ENCODE results near the gene NHLRC4. TPM values are rescaled to one million over a fixed set of nuclear protein-coding genes. Genes with fewer than 3 reads are reported as not detected.
"Not testable (repeated sequence)": the region's sequence is repeated elsewhere in the genome, so short reads cannot be mapped to it uniquely, and the experiment has no call there.

The NHLRC4 gene
- polyA plus RNA-seq, 3 donors: 9.0 to 9.6 (median 9.3) TPM

DNA sequence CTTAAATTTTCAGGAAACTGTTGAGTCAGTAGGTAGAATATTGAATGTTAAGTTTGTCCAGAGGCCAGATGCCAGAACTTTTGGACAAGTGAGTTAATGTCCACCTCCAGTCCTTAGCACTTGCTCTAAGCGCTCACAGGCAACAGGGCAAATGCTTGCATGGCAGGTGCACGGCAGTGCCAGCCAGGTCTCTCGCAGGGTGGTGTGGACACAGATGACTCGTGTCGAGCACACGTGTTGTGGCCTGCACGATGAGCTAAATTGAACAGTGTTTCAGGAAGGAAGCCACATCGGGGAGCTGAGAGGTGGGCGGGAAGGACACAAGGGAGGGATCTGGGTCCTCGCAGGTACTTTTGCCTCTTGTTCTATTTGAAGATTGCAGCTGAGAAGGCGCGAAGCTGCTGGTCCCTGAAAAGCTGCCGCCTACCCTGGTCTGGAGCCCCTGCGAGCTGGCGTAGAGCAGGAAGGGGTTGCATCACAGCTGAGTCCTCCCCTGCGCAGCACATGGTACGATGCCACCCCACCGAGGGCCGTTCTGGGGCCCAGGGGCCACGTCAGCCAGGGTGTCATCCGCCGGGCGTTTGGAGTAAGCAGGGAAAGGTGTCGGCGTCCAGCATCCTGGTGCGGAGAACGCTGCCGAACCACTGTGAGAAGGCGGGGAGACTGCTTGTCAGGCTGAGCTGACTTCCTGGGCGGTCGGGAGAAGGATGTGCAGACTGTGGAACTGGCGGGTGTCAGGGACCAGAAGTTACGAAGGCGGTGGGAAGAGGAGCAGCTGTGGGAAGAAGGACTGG lies 29.3 kb downstream of the NHLRC4 start:
- DNase-seq: no peak

DNA sequence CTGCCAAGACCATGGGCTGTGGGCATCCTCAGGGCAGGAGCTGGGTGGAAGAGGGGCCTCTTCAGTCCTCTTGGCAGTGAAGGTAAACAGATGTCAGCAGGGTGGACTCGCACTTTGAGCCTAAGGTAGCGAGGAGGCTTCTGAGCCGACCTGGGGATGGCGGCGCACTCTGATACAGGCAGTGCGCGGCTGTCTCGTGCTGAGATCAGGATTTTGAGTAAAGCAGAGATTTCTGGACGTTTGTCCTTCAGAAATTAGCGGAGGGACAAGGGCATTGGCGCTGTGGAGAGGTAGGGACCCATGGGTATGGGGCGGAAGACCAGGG lies 29.9 kb downstream of the NHLRC4 start:
- no peak for DNase-seq

DNA sequence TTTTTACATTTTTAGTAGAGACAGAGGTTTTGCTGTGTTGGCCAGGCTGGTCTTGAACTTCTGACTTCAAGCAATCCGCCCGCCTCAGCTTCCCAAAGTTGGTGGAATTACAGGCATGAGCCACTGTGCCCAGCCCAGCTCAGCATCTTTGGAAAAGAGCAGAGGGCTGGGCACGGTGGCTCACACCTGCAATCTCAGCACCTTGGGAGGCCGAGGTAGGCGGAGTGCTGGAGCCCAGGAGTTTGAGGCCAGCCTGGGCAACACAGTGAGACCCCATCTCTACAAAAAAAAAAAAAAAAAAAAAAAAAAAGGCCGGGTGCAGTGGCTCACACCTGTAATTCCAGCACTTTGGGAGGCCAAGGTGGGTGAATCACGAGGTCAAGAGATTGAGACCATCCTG lies 30.9 kb downstream of the NHLRC4 start:
- DNase-seq: not testable (repeated sequence)

DNA sequence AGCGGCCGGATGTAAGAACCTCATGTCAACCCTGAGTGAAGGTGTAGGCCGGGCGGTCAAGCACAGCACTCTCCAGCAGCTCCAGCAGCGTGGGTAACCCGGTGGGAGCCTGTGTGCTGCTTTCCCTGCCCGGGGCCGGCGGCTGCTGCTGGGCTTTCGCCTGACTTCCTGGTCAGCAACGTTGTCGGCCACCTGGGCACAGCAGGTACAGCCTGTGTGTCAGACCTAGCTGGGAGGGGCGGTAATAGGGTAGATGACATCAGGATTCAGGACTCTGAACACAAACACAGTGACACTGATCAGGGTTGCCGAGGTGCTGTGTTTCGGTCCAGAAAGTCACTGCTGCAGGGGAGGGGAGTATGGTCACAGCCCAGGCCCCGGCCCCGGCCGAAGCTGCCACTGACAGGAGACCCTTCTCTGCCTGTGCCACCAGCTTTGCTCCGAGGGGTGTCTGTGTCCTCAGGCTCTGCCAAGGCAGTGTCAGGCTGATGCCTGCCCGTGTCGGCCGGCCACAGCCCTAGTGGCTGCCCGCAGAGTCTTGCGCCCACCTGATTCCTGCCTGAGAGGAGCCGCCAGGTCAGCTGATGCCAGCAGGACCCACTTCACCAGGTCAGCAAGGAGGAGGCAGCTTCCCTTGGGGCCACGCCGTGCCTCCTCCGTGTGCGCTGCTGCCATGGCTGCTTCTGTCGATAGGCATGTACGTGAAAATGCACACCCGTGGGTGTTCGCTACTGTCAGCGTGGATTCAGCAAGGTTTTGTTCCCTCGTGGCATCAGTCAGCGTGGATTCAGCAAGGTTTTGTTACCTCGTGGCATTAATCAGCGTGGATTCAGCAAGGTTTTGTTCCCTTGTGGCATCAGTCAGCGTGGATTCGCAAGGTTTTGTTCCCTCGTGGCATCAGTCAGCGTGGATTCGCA lies 32.3 kb downstream of the NHLRC4 start:
- DNase-seq: no peak

DNA sequence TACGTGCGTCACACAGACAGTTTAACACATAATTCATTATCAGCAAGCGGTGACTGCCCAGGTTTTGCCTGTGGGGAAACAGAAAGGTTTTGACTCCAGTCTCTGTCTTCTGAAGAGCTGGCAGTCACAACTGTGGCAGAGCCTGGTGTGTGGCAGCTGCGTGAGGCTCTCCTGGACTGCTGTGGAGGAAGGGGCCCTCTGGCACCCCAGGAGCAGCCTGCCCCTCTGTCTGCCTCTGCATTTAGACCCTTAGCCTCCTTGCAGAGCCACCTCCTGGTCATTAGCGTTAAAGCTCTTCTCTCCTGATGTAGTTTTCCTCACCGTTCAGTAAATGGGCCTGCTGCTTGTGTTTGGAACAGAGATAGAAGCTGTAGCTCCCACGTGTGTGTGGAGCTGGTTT lies 34.0 kb downstream of the NHLRC4 start:
- no peak for DNase-seq

DNA sequence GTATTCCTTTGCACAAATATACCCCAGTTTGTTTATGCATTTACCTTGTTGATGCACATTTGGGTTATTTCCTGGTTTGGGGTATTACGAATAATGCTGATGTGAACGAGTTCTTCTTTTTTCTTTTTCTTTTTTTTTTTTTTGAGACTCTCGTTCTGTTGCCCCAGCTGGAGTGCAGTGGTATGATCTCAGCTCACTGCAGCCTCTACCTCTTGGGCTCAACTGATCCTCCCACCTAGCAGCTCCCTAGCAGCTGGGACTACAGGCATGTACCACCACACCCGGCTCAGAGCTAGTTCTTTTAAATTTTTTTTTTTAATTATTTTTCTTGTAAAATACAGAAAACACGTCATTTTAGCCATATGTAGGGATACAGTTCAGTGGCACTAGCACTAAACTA lies 37.1 kb downstream of the NHLRC4 start:
- no peak for DNase-seq

DNA sequence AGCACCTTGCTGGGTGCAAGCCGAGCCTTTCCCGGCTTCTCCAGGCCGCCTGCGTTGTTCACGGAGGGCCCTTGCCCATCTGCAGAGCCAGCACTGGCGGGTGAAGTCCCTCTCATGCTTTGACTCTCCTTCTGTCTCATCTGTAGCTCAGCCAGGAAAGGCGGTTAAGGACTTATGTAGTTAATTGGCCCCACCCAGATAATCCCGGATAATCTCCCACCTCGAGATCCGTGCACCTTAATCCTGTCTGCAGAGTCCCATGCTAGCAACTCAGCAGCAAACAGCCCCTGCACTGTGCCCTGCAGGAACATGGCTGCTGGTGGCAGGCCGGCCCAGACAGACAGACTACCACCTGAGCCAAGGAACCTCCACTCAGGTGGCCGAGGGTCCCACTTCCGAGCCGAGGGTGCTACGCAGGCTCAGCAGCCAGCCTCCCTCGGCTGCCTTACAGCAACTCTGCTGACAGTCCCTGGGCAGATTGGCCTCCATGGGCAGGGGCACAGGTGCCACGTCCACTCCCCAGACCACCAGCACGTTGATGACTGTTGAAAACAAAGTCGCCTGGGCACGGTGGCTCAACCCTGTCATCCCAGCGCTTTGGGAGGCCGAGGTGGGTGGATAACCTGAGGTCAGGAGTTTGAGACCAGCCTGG lies 40.0 kb downstream of the NHLRC4 start:
- DNase-seq: no peak

DNA sequence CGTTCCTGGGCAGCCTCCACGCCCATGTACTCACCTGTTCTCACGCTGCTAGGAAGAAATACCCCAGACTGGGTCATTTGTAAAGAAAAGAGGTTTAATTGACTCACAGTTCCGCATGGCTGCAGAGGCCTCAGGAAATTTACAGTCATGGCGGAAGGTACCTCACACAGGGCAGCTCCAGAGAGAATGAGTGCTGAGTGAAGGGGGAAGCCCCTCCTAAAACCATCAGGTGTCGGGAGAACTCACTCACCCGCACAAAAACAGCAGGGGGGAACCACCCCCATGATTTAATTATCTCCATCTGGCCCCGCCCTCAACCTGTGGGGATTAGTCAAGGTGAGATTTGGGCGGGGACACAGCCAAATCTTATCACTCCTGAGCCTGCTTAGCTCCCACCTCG lies 41.2 kb downstream of the NHLRC4 start:
- no peak for DNase-seq

DNA sequence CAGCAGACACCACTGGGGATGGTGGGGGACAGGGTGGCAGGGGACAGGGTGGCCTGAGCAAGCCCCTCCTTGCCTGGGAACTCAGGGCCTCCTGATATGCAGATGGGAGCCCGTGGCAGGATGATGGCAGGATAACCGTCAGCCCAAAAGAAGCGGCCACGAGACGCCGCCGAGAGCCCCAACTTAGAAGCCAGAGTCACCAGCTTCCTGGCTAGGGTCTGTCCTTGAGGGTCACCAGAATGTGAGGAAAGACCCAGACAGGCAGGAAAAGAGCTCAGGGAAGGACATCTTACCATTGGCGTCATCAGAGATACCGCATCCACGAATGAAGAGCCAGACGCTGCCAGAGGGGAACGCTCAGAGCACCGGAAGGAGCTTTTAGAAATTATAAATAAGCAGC lies 42.5 kb downstream of the NHLRC4 start:
- no peak for DNase-seq

DNA sequence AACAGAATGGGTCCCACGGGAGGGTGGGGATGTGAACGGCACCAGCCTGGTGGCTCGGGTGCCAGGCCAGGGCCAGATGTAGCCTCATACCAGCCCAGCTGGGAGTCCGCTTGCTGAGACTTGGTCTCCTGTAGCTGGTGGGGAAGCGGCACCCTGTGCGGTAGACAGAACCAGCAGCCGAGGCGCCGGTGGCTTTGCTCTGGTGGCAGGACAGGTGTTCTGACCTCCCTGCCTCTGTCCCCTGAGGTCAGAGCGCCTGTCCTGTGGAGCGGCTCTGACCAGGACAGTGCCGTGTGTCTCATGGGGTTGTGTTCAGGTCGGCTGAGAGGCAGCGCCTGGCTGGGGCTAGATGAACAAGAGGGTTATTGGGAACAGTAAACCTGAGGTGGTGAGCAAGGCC lies 43.2 kb downstream of the NHLRC4 start:
- DNase-seq: no peak

DNA sequence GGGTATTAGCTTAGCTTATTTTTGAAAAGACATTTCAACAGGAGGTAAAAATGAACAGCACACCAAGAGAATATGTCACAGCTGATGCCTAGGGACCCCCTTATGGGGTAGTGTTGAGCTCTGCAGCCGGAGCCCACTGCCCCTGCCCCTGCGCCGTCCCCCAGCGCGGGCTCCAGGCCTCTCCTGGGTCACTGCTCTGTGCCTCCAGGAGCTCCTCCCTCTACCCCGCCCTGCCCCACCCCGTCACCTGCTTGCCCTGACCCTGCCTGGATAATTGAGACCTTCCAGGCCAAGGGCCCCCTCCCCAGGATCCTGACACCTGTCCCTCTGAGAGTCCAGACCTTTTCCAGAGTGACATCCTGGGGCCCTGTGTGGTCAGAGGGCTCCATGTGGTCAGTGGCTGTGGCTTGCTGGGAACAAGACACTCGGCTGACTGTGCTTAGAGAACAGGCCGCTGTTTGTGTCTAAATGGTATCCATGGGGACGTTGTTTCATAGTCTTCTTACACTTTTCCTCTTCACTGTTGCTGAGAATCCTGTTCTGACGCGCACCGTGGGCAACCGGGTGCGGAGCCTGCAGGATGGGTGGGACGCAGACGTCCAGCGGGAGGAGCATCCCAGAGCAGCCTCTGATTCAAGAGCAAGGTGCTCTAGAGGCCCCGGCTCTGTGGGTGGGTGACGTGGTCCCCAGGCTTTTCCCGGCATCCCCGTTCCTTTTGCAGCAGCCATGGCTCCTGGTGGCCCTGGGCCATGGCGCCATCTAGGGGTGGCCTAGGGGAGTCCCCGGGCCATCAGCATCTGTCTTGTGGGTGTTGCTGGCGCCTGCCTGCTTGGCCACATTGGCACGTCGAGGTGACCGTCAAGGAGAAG lies 43.9 kb downstream of the NHLRC4 start:
- DNase-seq: no peak

DNA sequence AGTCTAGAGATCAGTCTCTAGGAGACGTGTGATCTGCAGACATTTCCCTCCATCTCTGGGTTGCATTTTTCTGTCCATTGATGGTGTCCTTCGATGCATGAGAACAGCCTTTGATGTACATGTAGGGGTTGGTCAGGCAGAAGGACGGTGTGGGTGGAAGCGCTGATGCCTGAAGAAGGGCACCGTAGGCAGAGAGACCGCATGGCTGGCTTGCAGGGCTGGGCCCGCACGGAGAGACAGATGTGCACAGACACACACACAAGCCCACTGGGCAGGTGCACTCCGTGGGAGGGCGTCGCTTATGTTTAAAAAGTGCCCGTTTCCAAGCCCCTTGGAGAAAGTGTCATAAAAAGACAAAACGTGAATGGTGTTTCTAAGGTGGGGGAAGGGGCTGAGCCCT lies 48.3 kb downstream of the NHLRC4 start:
- no peak for DNase-seq

DNA sequence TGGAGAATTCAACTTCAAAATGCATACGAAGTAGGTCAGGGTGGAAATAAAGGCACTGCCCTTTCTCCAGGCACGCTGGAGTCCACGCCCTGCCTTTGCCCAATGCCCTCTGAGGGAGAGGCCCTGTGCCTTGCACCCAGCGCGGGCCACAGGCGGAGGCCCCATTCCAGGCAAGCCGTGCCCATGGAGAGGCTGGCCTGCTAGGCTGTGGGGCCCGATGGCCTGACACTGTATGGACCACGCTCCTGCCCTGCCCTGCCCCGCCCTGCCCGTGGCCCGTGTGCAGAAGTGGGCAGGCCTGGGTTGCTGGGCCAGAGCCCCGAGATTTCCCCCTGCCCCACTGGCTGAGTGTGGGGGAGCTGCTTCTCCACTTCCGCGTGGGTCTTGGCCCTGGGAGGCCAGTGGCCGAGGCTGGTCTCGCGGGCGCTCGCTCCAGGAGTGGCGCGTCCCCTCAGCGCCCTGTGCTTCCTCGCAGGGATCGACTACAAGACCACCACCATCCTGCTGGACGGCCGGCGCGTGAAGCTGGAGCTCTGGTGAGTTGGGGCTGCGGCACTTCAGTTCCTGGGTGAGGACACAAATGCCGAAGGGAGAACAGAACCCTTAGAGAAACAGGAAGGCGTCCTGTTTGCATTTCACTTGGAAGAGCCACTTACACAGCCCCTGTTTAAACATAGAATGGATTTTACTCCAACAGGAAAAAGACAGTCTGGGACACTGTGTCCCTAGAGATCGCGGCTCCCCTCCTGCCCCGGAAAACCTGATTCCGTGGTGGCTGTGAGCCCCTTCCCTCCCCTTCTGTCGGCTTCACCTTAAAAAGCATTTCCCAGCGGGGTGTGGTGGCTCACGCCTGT lies 50.2 kb downstream of the NHLRC4 start:
- no peak for DNase-seq

DNA sequence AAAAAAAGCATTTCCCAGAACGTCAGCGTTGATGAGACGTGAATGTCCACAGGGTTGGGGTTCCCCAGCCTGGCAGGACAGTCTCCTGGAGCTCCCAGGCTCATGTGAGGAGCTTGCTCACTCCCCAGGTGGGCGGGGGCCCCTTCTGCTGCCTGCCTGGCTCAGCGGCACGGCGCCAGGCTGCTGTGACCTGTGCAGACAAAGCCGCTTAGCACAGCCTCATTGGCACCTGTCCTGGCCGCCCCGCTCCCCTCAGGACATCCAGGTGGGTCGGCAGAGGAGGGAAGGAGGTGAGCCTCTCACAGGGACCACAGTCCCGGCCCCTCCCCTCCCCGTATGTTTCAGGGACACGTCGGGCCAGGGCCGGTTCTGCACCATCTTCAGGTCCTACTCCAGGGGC lies 51.0 kb downstream of the NHLRC4 start:
- no peak for DNase-seq

Other genes with a start within 250 kb of the NHLRC4 start
- gene AXIN1, start 214.3 kb upstream of the NHLRC4 start, polyA plus RNA-seq (ENCODE audit: insufficient read length in 3 of 3): 10 to 100 TPM; 21.9 to 22.9 (median 22.7) TPM
- gene MRPL28, start 196.5 kb upstream of the NHLRC4 start, polyA plus RNA-seq (ENCODE audit: insufficient read length in 3 of 3): 10 to 100 TPM; 66.6 to 94.3 (median 88.1) TPM
- gene PGAP6, start 185.0 kb upstream of the NHLRC4 start, polyA plus RNA-seq (ENCODE audit: insufficient read length in 3 of 3): 10 to 100 TPM; 59.4 to 76.2 (median 65.6) TPM
- gene NME4, start 169.8 kb upstream of the NHLRC4 start, polyA plus RNA-seq (ENCODE audit: insufficient read length in 3 of 3): 100 to 1,000 TPM; 120 to 161 (median 140) TPM
- gene DECR2, start 165.1 kb upstream of the NHLRC4 start, polyA plus RNA-seq (ENCODE audit: insufficient read length in 3 of 3): 10 to 100 TPM; 19.6 to 47.3 (median 33.7) TPM
- 100 to 1,000 TPM; 100 to 155 (median 149) TPM for gene RAB11FIP3, start 141.4 kb upstream of the NHLRC4 start, polyA plus RNA-seq (ENCODE audit: insufficient read length in 3 of 3)
- gene CAPN15, start 39.3 kb upstream of the NHLRC4 start, polyA plus RNA-seq (ENCODE audit: insufficient read length in 3 of 3): 10 to 100 TPM; 33.2 to 40.3 (median 36.7) TPM
- gene PRR35, start 6.6 kb upstream of the NHLRC4 start, polyA plus RNA-seq (ENCODE audit: insufficient read length in 3 of 3): 10 to 100 TPM; 16.0 to 17.8 (median 16.5) TPM
- 10 to 100 TPM; 67.1 to 99.6 (median 85.4) TPM for gene PIGQ, start 3.0 kb downstream of the NHLRC4 start, polyA plus RNA-seq (ENCODE audit: insufficient read length in 3 of 3)
- 10 to 100 TPM; 24.5 to 33.9 (median 24.6) TPM for gene RAB40C, start 23.1 kb downstream of the NHLRC4 start, polyA plus RNA-seq (ENCODE audit: insufficient read length in 3 of 3)
- 1 to 10 TPM; 2.2 to 2.8 (median 2.3) TPM for gene WFIKKN1, start 64.0 kb downstream of the NHLRC4 start, polyA plus RNA-seq (ENCODE audit: insufficient read length in 3 of 3)
- gene METTL26, start 69.3 kb downstream of the NHLRC4 start, polyA plus RNA-seq (ENCODE audit: insufficient read length in 3 of 3): 10 to 100 TPM; 51.4 to 71.5 (median 67.8) TPM
- gene MCRIP2, start 74.8 kb downstream of the NHLRC4 start, polyA plus RNA-seq (ENCODE audit: insufficient read length in 3 of 3): 10 to 100 TPM; 25.5 to 27.4 (median 25.7) TPM
- gene WDR90, start 82.4 kb downstream of the NHLRC4 start, polyA plus RNA-seq (ENCODE audit: insufficient read length in 3 of 3): 10 to 100 TPM; 44.3 to 67.4 (median 52.0) TPM
- gene RHOT2, start 101.1 kb downstream of the NHLRC4 start, polyA plus RNA-seq (ENCODE audit: insufficient read length in 3 of 3): 100 to 1,000 TPM in 1 of 3 donors, 10 to 100 TPM in 2; 85.9 to 117 (median 97.9) TPM
- gene RHBDL1, start 108.7 kb downstream of the NHLRC4 start, polyA plus RNA-seq (ENCODE audit: insufficient read length in 3 of 3): 1 to 10 TPM; 1.6 to 2.5 (median 1.8) TPM
- 100 to 1,000 TPM; 109 to 133 (median 128) TPM for gene STUB1, start 113.4 kb downstream of the NHLRC4 start, polyA plus RNA-seq (ENCODE audit: insufficient read length in 3 of 3)
- 10 to 100 TPM; 75.1 to 80.9 (median 75.2) TPM for gene JMJD8, start 117.3 kb downstream of the NHLRC4 start, polyA plus RNA-seq (ENCODE audit: insufficient read length in 3 of 3)
- 10 to 100 TPM; 14.6 to 16.3 (median 15.4) TPM for gene WDR24, start 123.4 kb downstream of the NHLRC4 start, polyA plus RNA-seq (ENCODE audit: insufficient read length in 3 of 3)
- 1 to 10 TPM; 1.1 to 2.8 (median 1.9) TPM for gene FBXL16, start 138.8 kb downstream of the NHLRC4 start, polyA plus RNA-seq (ENCODE audit: insufficient read length in 3 of 3)
- 10 to 100 TPM in 2 of 3 donors, 1 to 10 TPM in 1; 7.3 to 16.0 (median 12.8) TPM for gene METRN, start 148.1 kb downstream of the NHLRC4 start, polyA plus RNA-seq (ENCODE audit: insufficient read length in 3 of 3)
- 10 to 100 TPM; 18.9 to 24.3 (median 22.5) TPM for gene ANTKMT, start 154.1 kb downstream of the NHLRC4 start, polyA plus RNA-seq (ENCODE audit: insufficient read length in 3 of 3)
- gene CCDC78, start 159.4 kb downstream of the NHLRC4 start, polyA plus RNA-seq (ENCODE audit: insufficient read length in 3 of 3): 1 to 10 TPM; 2.5 to 4.8 (median 3.6) TPM
- 1 to 10 TPM; 4.6 to 8.5 (median 4.8) TPM for gene HAGHL, start 160.1 kb downstream of the NHLRC4 start, polyA plus RNA-seq (ENCODE audit: insufficient read length in 3 of 3)
- gene CIAO3, start 174.0 kb downstream of the NHLRC4 start, polyA plus RNA-seq (ENCODE audit: insufficient read length in 3 of 3): 10 to 100 TPM; 27.1 to 34.9 (median 27.3) TPM
- gene MSLN, start 193.7 kb downstream of the NHLRC4 start, polyA plus RNA-seq (ENCODE audit: insufficient read length in 3 of 3): 10 to 100 TPM; 12.9 to 21.3 (median 17.4) TPM
- gene RPUSD1, start 221.4 kb downstream of the NHLRC4 start, polyA plus RNA-seq (ENCODE audit: insufficient read length in 3 of 3): 10 to 100 TPM; 13.5 to 19.3 (median 18.6) TPM
- 10 to 100 TPM; 31.8 to 34.3 (median 32.0) TPM for gene CHTF18, start 221.6 kb downstream of the NHLRC4 start, polyA plus RNA-seq (ENCODE audit: insufficient read length in 3 of 3)
- under 1 TPM; 0.39 to 0.47 (median 0.41) TPM for gene GNG13, start 233.7 kb downstream of the NHLRC4 start, polyA plus RNA-seq (ENCODE audit: insufficient read length in 3 of 3)